H9 (cell line): ENCODE results near the gene ANP32E. TPM values are rescaled to one million over a fixed set of nuclear protein-coding genes. Genes with fewer than 3 reads are reported as not detected.

Experiments
- DNase-seq: peaks from one replicate; pipeline ENCODE4 v3.0.0-alpha.2; 2017
- H2AFZ ChIP-seq: one replicate; pipeline ENCODE4 v1.6.1; 2013; ENCODE audit warnings: mild to moderate bottlenecking, low read length, control low read depth, moderate library complexity
- H2AK5ac ChIP-seq: 2 replicates; pipeline ENCODE4 v1.6.1; 2013; ENCODE audit warnings: low read length, control low read depth, mixed read lengths; ENCODE audit not compliant: insufficient read length
- H2BK120ac ChIP-seq: one replicate; pipeline ENCODE4 v1.6.1; 2013; ENCODE audit warnings: low read depth, mild to moderate bottlenecking, low read length, control low read depth, inconsistent platforms; ENCODE audit not compliant: poor library complexity, severe bottlenecking
- H2BK12ac ChIP-seq: 2 replicates; pipeline ENCODE4 v1.6.1; 2013; ENCODE audit warnings: low read length, control low read depth, mixed read lengths, low read depth; ENCODE audit not compliant: insufficient read length
- H2BK15ac ChIP-seq: 2 replicates; pipeline ENCODE4 v1.6.1; 2013; ENCODE audit warnings: low read depth, low read length, control low read depth
- H2BK20ac ChIP-seq: one replicate; pipeline ENCODE4 v1.6.1; 2013; ENCODE audit warnings: low read depth, mild to moderate bottlenecking, low read length, control low read depth, inconsistent platforms; ENCODE audit not compliant: poor library complexity, severe bottlenecking
- H2BK5ac ChIP-seq: 2 replicates; pipeline ENCODE4 v1.6.1; 2013; ENCODE audit warnings: low read length, control low read depth, mixed read lengths; ENCODE audit not compliant: insufficient read length
- H3K14ac ChIP-seq: 2 replicates; pipeline ENCODE4 v1.6.1; 2013; ENCODE audit warnings: low read length, control low read depth; ENCODE audit not compliant: insufficient read depth
- H3K18ac ChIP-seq: 2 replicates; pipeline ENCODE4 v1.6.1; 2013; ENCODE audit warnings: low read depth, mild to moderate bottlenecking, mixed read lengths, low read length, control low read depth; ENCODE audit not compliant: insufficient read length
- H3K23ac ChIP-seq: 2 replicates; pipeline ENCODE4 v1.6.1; 2013; ENCODE audit warnings: low read length, control low read depth, mixed read lengths, low read depth; ENCODE audit not compliant: insufficient read length
- H3K23me2 ChIP-seq: 2 replicates; pipeline ENCODE4 v1.6.1; 2013; ENCODE audit warnings: low read depth, mild to moderate bottlenecking, mixed read lengths, low read length, control low read depth; ENCODE audit not compliant: insufficient read length, poor library complexity, severe bottlenecking
- H3K27ac ChIP-seq: 2 replicates; pipeline ENCODE4 v1.5.1; 2013; ENCODE audit warnings: low read length, control low read depth, mixed read lengths, low read depth; ENCODE audit not compliant: insufficient read length
- H3K27me3 ChIP-seq: 2 replicates; pipeline ENCODE4 v1.6.1; 2013; ENCODE audit warnings: low read length, control low read depth, inconsistent platforms; ENCODE audit not compliant: insufficient read depth
- H3K4ac ChIP-seq: 2 replicates; pipeline ENCODE4 v1.6.1; 2013; ENCODE audit warnings: low read depth, mild to moderate bottlenecking, control low read depth, inconsistent platforms, low read length, moderate library complexity
- H3K4me1 ChIP-seq: 2 replicates; pipeline ENCODE4 v1.6.1; 2013; ENCODE audit warnings: low read length, control low read depth, inconsistent platforms; ENCODE audit not compliant: insufficient read depth
- H3K4me2 ChIP-seq: 2 replicates; pipeline ENCODE4 v1.6.1; 2013; ENCODE audit warnings: low read length, control low read depth, mixed read lengths; ENCODE audit not compliant: insufficient read length, insufficient read depth
- H3K56ac ChIP-seq: 2 replicates; pipeline ENCODE4 v1.6.1; 2013; ENCODE audit warnings: low read depth, mild to moderate bottlenecking, mixed read lengths, low read length, control low read depth; ENCODE audit not compliant: insufficient read length
- H3K79me1 ChIP-seq: 2 replicates; pipeline ENCODE4 v1.6.1; 2013; ENCODE audit warnings: low read depth, mild to moderate bottlenecking, moderate library complexity, low read length, control low read depth, inconsistent platforms; ENCODE audit not compliant: insufficient read depth, poor library complexity, severe bottlenecking
- H3K79me2 ChIP-seq: 2 replicates; pipeline ENCODE4 v1.6.1; 2013; ENCODE audit warnings: low read length, control low read depth, inconsistent platforms; ENCODE audit not compliant: insufficient read depth
- H3K9ac ChIP-seq: 2 replicates; pipeline ENCODE4 v1.6.1; 2013; ENCODE audit warnings: low read length, control low read depth, mixed read lengths; ENCODE audit not compliant: insufficient read length; ENCODE audit errors: extremely low read depth
- H3K9me3 ChIP-seq: one replicate; pipeline ENCODE4 v1.6.1; 2013; ENCODE audit warnings: low read depth, low read length, inconsistent platforms; ENCODE audit not compliant: control insufficient read depth
- H3T11ph ChIP-seq: one replicate; pipeline ENCODE4 v1.6.1; 2013; ENCODE audit warnings: mild to moderate bottlenecking, low read length, control low read depth, inconsistent platforms
- H4K20me1 ChIP-seq: one replicate; pipeline ENCODE4 v1.6.1; 2013; ENCODE audit not compliant: control insufficient read depth, insufficient read length, insufficient read depth
- H4K5ac ChIP-seq: 2 replicates; pipeline ENCODE4 v1.6.1; 2013; ENCODE audit warnings: low read depth, mild to moderate bottlenecking, mixed read lengths, low read length, control low read depth; ENCODE audit not compliant: insufficient read length
- H4K8ac ChIP-seq: replicated peaks from 2 replicates; pipeline ENCODE4 v1.6.1; 2013; ENCODE audit warnings: low read length, control low read depth, mixed read lengths, low read depth; ENCODE audit not compliant: insufficient read length
- H4K91ac ChIP-seq: 2 replicates; pipeline ENCODE4 v1.6.1; 2013; ENCODE audit warnings: low read depth, mild to moderate bottlenecking, moderate library complexity, mixed read lengths, low read length, control low read depth; ENCODE audit not compliant: insufficient read length
- H3K27ac Mint-ChIP-seq, 3 experiments: 2 replicates in 2 of 3; 3 replicates in 1 of 3; pipeline ENCODE4 v1.8.0; 2020 to 2021; ENCODE audit warnings: mixed read lengths in 3 of 3, mild to moderate bottlenecking in 1 of 3, moderate library complexity in 1 of 3
- H3K27me3 Mint-ChIP-seq: 2 replicates; pipeline ENCODE4 v1.8.0; 2021; ENCODE audit warnings: low read depth, mild to moderate bottlenecking, moderate library complexity, mixed read lengths
- H3K36me3 Mint-ChIP-seq, 3 experiments: 2 replicates in 2 of 3; 3 replicates in 1 of 3; pipeline ENCODE4 v1.8.0; 2020 to 2021; ENCODE audit warnings: low read depth in 3 of 3, mixed read lengths in 3 of 3; ENCODE audit not compliant: insufficient read depth in 1 of 3
- H3K4me1 Mint-ChIP-seq, 2 experiments: 2 replicates each; pipeline ENCODE4 v1.8.0; 2020; ENCODE audit warnings: mixed read lengths in 2 of 2
- H3K4me3 Mint-ChIP-seq, 2 experiments: 2 replicates in 1 of 2; 3 replicates in 1 of 2; pipeline ENCODE4 v1.8.0; 2020 to 2021; ENCODE audit warnings: mild to moderate bottlenecking in 2 of 2, mixed read lengths in 2 of 2, moderate library complexity in 1 of 2
- H3K9me3 Mint-ChIP-seq, 2 experiments: 2 replicates in 1 of 2; 3 replicates in 1 of 2; pipeline ENCODE4 v1.8.0; 2020; ENCODE audit warnings: mild to moderate bottlenecking in 2 of 2, mixed read lengths in 2 of 2, moderate library complexity in 1 of 2
- CTCF ChIP-seq: fragments of 200-600 bp; sonication (generic); conservative IDR thresholded peaks from 3 replicates; pipeline ENCODE4 v1.8.0; 2021; ENCODE audit warnings: antibody characterized with exemption, mild to moderate bottlenecking
- whole genome bisulfite sequencing: extraction: QIAGEN DNeasy Blood & Tissue Kit; methylation state at CpG from one replicate; pipeline ENCODE4 v1.1.7; 2013; ENCODE audit warnings: missing lambda C conversion rate, low lambda C conversion rate, mixed read lengths; ENCODE audit not compliant: insufficient read length; ENCODE audit errors: extremely low coverage; 5-methylcytosine and 5-hydroxymethylcytosine counted together
- total RNA-seq: library from RNA; stranded (reverse); gene quantifications from 2 replicates; pipeline ENCODE4 v1.2.1, GENCODE V29; 2021

Gene ANP32E
- total RNA-seq, 1 experiment from 2014 or later = 106 TPM

GRCh38 chr1:150187560-150187931 is 48.4 kb downstream of the ANP32E start:
- no peak overlapping the region for H3T11ph ChIP-seq
- DNase-seq = no peak
- no peak overlapping the region for H2AFZ ChIP-seq
- no peak overlapping the region for H2BK15ac ChIP-seq
- no peaks in the 10 kb centered on the region for H3K27me3 ChIP-seq
- Mint-ChIP-seq H3K4me3 (no peak overlapping the region), H3K27me3 (no peaks in the 10 kb centered on the region), H3K9me3 (peaks cover 4 to 5% of the 10 kb centered on the region in 2 experiments; a peak in 3 of 5 replicates), H3K36me3 (peaks cover 0 to 5% (median 0%) of the 10 kb centered on the region in 3 experiments; a peak in 1 of 7 replicates), H3K27ac (no peak overlapping the region), H3K4me1 (0 out of 4 replicates have a peak, but pooled peaks cover 0 to 2% of the 10 kb centered on the region in 2 experiments)
- no peaks in the 10 kb centered on the region for H3K4me1 ChIP-seq
- no peak overlapping the region for H4K5ac ChIP-seq
- no CpG with 5 or more reads among the region's 3 CpGs for WGBS
- H2BK120ac ChIP-seq = no peak overlapping the region
- no peak overlapping the region for H3K4ac ChIP-seq
- no peak overlapping the region for H4K8ac ChIP-seq
- no peak overlapping the region for H3K9ac ChIP-seq
- H3K27ac ChIP-seq = no peak overlapping the region
- no peak overlapping the region for H3K14ac ChIP-seq
- no peak overlapping the region for H3K18ac ChIP-seq
- no peak overlapping the region for H4K91ac ChIP-seq
- H3K23me2 ChIP-seq = no peaks in the 10 kb centered on the region
- H4K20me1 ChIP-seq = no peaks in the 10 kb centered on the region
- TF ChIP-seq CTCF = peak; percentile 31; the same call in 1 of the 3 replicates
- H3K79me1 ChIP-seq = no peaks in the 10 kb centered on the region
- no peak overlapping the region for H2BK20ac ChIP-seq
- no peak overlapping the region for H3K56ac ChIP-seq
- no peak overlapping the region for H2BK5ac ChIP-seq
- no peak overlapping the region for H3K4me2 ChIP-seq
- no peaks in the 10 kb centered on the region for H3K79me2 ChIP-seq
- no peak overlapping the region for H3K23ac ChIP-seq
- no peaks in the 10 kb centered on the region for H3K9me3 ChIP-seq
- no peak overlapping the region for H2AK5ac ChIP-seq
- no peak overlapping the region for H2BK12ac ChIP-seq
